Measurements from ENCODE around the gene DDX24. TPM values are rescaled to one million over a fixed set of nuclear protein-coding genes. Genes with fewer than 3 reads are reported as not detected.

Gene DDX24
- 181 TPM for polyA plus RNA-seq (2013, experiment 1 of 2)
- 186 TPM for polyA plus RNA-seq (2013, experiment 2 of 2)

DNA sequence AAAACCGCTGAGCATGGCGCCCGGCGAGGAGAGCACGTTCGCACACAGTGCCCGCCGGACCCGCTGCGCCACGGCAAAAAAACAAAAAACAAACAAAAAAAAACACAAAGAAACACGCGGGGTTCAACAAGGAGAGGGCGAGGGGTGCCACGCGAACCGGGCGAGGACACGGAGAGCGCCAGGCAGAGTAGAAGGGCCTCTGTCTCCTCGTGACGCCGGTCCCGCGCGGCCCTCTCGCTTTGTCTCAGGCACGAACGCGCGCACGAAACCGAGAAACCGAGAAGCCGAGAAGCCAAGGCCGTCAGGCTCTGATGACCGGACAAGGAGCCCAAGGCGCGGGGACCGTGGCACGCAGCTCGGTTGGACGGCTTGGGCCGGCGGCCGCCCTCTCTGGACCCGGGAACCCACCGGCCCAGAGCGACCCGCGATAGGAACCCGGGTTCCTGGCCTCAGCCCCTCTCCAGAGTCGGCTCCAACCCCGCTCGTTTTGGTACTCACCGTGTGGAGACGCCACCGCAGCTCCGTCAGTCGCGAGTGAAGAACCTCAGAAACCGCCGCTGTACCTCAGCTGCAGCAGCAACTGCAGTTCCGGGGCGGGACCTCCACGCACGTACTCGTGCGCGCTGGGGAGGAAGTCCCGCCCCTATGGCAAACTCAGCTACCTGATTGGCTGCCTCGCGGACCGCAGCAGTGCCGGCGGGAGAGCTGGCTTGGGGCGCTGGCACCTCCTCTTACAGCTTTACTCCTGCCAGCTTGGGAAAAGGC lies at the start of gene DDX24, which contains the start of gene IFI27L1:
DDX24 (minus strand) TSS at position 582 of the 765 bp plus-strand sequence. CDS start 1,460 bp downstream, outside the sequence.
IFI27L1 (plus strand) TSS at position 690 of the 765 bp plus-strand sequence. CDS start 15,628 bp downstream, outside the sequence.
- peak within 1 kb of the TSS; percentile 96 for H3K4me2 ChIP-seq (ENCODE audit: low read length)
- peak within 1 kb of the TSS; percentile 95 for H3K9ac ChIP-seq (ENCODE audit: low read length)
- H3K79me2 ChIP-seq (ENCODE audit: control insufficient read depth, insufficient read depth, low read length), result peaks cover 40% of the 10 kb centered on the region
- H3K4ac ChIP-seq (ENCODE audit: low read depth, low read length), result peak within 1 kb of the TSS; percentile 39
- H4K8ac ChIP-seq (ENCODE audit: low read depth, low read length), result no peak within 1 kb of the TSS
- DNase-seq, result peak; percentile 95
- H3K79me1 ChIP-seq (ENCODE audit: low read length), result peaks cover 27% of the 10 kb centered on the region
- WGBS (ENCODE audit: extremely low coverage, insufficient coverage, low lambda C conversion rate), result no CpG with 5 or more reads among the region's 77 CpGs
- H2AK5ac ChIP-seq (ENCODE audit: low read length), result no peak within 1 kb of the TSS
- peaks cover 13% of the 10 kb centered on the region for H3K4me1 ChIP-seq (ENCODE audit: control insufficient read depth, low read depth, low read length)
- peak within 1 kb of the TSS; percentile 11 for H3K27ac ChIP-seq (ENCODE audit: low read depth, low read length)
- peak within 1 kb of the TSS; percentile 1 for H3K18ac ChIP-seq (ENCODE audit: low read length)
- H2BK5ac ChIP-seq (ENCODE audit: low read length), result no peak within 1 kb of the TSS
- H3K27me3 ChIP-seq (ENCODE audit: insufficient read depth, low read length, poor library complexity), result no peaks in the 10 kb centered on the region
- H3K4me3 ChIP-seq (ENCODE audit: low read length), result peak within 1 kb of the TSS; percentile 91
- H2BK120ac ChIP-seq (ENCODE audit: low read depth, low read length), result no peak within 1 kb of the TSS
- H3K56ac ChIP-seq (ENCODE audit: low read length), result peak within 1 kb of the TSS; percentile 96
- peaks cover 6% of the 10 kb centered on the region for H3K36me3 ChIP-seq (ENCODE audit: control insufficient read depth, insufficient read depth, low read length)
- H2BK15ac ChIP-seq (replicated peaks; ENCODE audit: low read depth), result no peak within 1 kb of the TSS
- peak within 1 kb of the TSS; percentile 48 for H3K23ac ChIP-seq (ENCODE audit: low read length)
- no peak within 1 kb of the TSS for H4K5ac ChIP-seq (ENCODE audit: low read length)

DNA sequence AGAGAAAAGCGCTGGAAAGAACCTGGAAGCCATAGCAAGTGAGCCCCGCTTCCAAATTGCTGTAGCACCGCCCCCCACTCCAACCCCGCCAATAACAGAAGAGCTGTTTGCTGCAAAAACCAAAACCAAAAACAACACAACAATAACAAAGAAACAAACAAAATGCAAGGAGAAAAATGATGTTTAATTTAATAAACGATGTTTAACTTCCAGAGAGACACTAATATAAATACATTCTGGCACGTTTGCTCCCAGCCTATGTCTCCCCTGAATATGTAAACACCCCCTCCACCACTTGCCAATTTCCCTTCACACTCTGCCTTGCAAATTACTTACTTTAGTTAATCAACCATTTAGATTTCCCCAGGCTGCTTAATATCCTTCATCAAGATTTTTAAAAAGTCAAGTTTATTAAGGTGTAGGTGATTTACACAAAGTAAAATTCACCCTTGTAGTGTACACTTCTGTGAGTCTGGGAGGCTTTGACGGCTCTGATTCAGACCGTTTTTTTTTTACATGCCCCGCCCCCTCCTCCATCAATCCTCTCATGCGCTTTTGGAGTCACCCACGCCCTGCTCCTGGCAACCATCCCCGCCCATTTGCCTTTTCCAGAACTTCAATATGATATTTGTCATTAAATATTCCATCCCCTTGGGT lies 48.9 kb upstream of the DDX24 start:
- no CpG with 5 or more reads among the region's 12 CpGs for WGBS (ENCODE audit: extremely low coverage, insufficient coverage, low lambda C conversion rate)
- H3K18ac ChIP-seq (ENCODE audit: low read length), result no peak overlapping the region
- no peak overlapping the region for H2BK120ac ChIP-seq (ENCODE audit: low read depth, low read length)
- no peak overlapping the region for H4K8ac ChIP-seq (ENCODE audit: low read depth, low read length)
- H4K5ac ChIP-seq (ENCODE audit: low read length), result no peak overlapping the region
- peak; percentile 61 for DNase-seq
- H2AK5ac ChIP-seq (ENCODE audit: low read length), result no peak overlapping the region
- H3K27me3 ChIP-seq (ENCODE audit: insufficient read depth, low read length, poor library complexity), result no peaks in the 10 kb centered on the region
- H3K23ac ChIP-seq (ENCODE audit: low read length), result no peak overlapping the region
- H2BK15ac ChIP-seq (replicated peaks; ENCODE audit: low read depth), result no peak overlapping the region
- H2BK5ac ChIP-seq (ENCODE audit: low read length), result no peak overlapping the region
- no peak overlapping the region for H3K4ac ChIP-seq (ENCODE audit: low read depth, low read length)
- no peaks in the 10 kb centered on the region for H3K79me1 ChIP-seq (ENCODE audit: low read length)
- H3K4me3 ChIP-seq (ENCODE audit: low read length), result peak overlapping the region; percentile 26
- H3K27ac ChIP-seq (ENCODE audit: low read depth, low read length), result no peak overlapping the region
- no peaks in the 10 kb centered on the region for H3K4me1 ChIP-seq (ENCODE audit: control insufficient read depth, low read depth, low read length)
- peak overlapping the region; percentile 80 for H3K4me2 ChIP-seq (ENCODE audit: low read length)
- H3K79me2 ChIP-seq (ENCODE audit: control insufficient read depth, insufficient read depth, low read length), result no peaks in the 10 kb centered on the region
- peak overlapping the region; percentile 30 for H3K56ac ChIP-seq (ENCODE audit: low read length)
- H3K9ac ChIP-seq (ENCODE audit: low read length), result peak overlapping the region; percentile 48
- H3K36me3 ChIP-seq (ENCODE audit: control insufficient read depth, insufficient read depth, low read length), result no peaks in the 10 kb centered on the region

DNA sequence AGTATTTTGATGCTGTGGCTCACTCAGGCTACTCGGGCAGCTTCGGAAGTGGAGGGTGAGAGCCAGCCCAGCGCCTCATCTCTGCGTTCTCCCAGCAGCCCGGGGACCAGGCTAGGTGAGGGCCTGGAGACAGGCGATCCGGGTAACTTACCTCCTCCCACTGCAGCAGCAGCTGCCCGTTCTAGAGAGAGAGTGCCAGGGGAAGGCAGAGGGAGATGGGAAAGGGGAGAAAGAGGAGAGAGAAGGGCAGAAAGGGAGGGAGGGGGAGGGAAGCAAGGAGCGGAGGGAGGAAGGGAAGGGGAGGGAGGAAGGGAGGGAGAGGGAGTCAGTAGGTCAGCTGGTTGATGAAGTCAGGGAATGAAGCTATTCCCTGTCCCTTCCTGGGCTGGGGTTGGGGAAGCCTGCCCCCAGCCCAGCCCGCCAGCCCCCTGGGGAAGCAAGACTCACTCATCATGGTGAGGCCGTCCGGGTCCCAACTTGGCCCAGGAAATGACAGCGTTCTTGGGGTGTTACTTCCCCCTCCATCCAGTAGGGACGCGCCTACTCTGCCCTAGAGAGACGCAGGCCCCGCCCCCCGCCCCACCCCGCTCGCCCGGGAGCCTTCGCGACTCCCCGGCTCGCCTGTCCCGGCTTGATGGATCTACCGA lies 48.2 kb upstream of the DDX24 start, which contains the start of gene IFI27L2:
IFI27L2 (minus strand) TSS at position 494 of the 647 bp plus-strand sequence; CDS start at position 454, 40 bp downstream.
- Histone ChIP-seq H3K27me3 (ENCODE audit: insufficient read depth, low read length, poor library complexity) (no peaks in the 10 kb centered on the region), H3K4me1 (ENCODE audit: control insufficient read depth, low read depth, low read length) (no peaks in the 10 kb centered on the region), H4K5ac (ENCODE audit: low read length) (no peak within 1 kb of the TSS), H3K56ac (ENCODE audit: low read length) (peak within 1 kb of the TSS; percentile 91), H3K4me2 (ENCODE audit: low read length) (peak within 1 kb of the TSS; percentile 88), H2BK120ac (ENCODE audit: low read depth, low read length) (no peak within 1 kb of the TSS), H2BK15ac (replicated peaks; ENCODE audit: low read depth) (no peak within 1 kb of the TSS), H3K79me2 (ENCODE audit: control insufficient read depth, insufficient read depth, low read length) (no peaks in the 10 kb centered on the region), H2BK5ac (ENCODE audit: low read length) (peak within 1 kb of the TSS; percentile 63), H3K9ac (ENCODE audit: low read length) (peak within 1 kb of the TSS; percentile 79), H4K8ac (ENCODE audit: low read depth, low read length) (no peak within 1 kb of the TSS), H3K23ac (ENCODE audit: low read length) (peak within 1 kb of the TSS; percentile 59), H3K27ac (ENCODE audit: low read depth, low read length) (no peak within 1 kb of the TSS), H3K4me3 (ENCODE audit: low read length) (peak within 1 kb of the TSS; percentile 53), H2AK5ac (ENCODE audit: low read length) (no peak within 1 kb of the TSS), H3K79me1 (ENCODE audit: low read length) (no peaks in the 10 kb centered on the region), H3K36me3 (ENCODE audit: control insufficient read depth, insufficient read depth, low read length) (no peaks in the 10 kb centered on the region), H3K4ac (ENCODE audit: low read depth, low read length) (no peak within 1 kb of the TSS), H3K18ac (ENCODE audit: low read length) (peak within 1 kb of the TSS; percentile 22)
- DNase-seq, result peak; percentile 93
- WGBS (ENCODE audit: extremely low coverage, insufficient coverage, low lambda C conversion rate), result no CpG with 5 or more reads among the region's 27 CpGs

GRCh38 chr14:94128216-94128839 lies 47.3 kb upstream of the DDX24 start:
- Histone ChIP-seq H2BK120ac (ENCODE audit: low read depth, low read length) (no peak overlapping the region), H3K56ac (ENCODE audit: low read length) (peak overlapping the region; percentile 91), H3K79me2 (ENCODE audit: control insufficient read depth, insufficient read depth, low read length) (no peaks in the 10 kb centered on the region), H3K27ac (ENCODE audit: low read depth, low read length) (no peak overlapping the region), H3K23ac (ENCODE audit: low read length) (peak overlapping the region; percentile 59), H3K79me1 (ENCODE audit: low read length) (no peaks in the 10 kb centered on the region), H3K4me1 (ENCODE audit: control insufficient read depth, low read depth, low read length) (no peaks in the 10 kb centered on the region), H3K4me2 (ENCODE audit: low read length) (peak overlapping the region; percentile 88), H3K36me3 (ENCODE audit: control insufficient read depth, insufficient read depth, low read length) (no peaks in the 10 kb centered on the region), H3K4me3 (ENCODE audit: low read length) (no peak overlapping the region), H2BK5ac (ENCODE audit: low read length) (no peak overlapping the region), H4K8ac (ENCODE audit: low read depth, low read length) (no peak overlapping the region), H4K5ac (ENCODE audit: low read length) (no peak overlapping the region), H3K4ac (ENCODE audit: low read depth, low read length) (no peak overlapping the region), H3K18ac (ENCODE audit: low read length) (no peak overlapping the region), H2AK5ac (ENCODE audit: low read length) (no peak overlapping the region), H3K9ac (ENCODE audit: low read length) (peak overlapping the region; percentile 79), H3K27me3 (ENCODE audit: insufficient read depth, low read length, poor library complexity) (no peaks in the 10 kb centered on the region), H2BK15ac (replicated peaks; ENCODE audit: low read depth) (no peak overlapping the region)
- no CpG with 5 or more reads among the region's 14 CpGs for WGBS (ENCODE audit: extremely low coverage, insufficient coverage, low lambda C conversion rate)
- no peak for DNase-seq

GRCh38 chr14:94127330-94127729 lies 46.3 kb upstream of the DDX24 start:
- WGBS (ENCODE audit: extremely low coverage, insufficient coverage, low lambda C conversion rate), result no CpG with 5 or more reads among the region's 6 CpGs
- Histone ChIP-seq H3K18ac (ENCODE audit: low read length) (no peak overlapping the region), H3K4me3 (ENCODE audit: low read length) (no peak overlapping the region), H3K36me3 (ENCODE audit: control insufficient read depth, insufficient read depth, low read length) (no peaks in the 10 kb centered on the region), H3K79me2 (ENCODE audit: control insufficient read depth, insufficient read depth, low read length) (no peaks in the 10 kb centered on the region), H2BK5ac (ENCODE audit: low read length) (no peak overlapping the region), H3K79me1 (ENCODE audit: low read length) (no peaks in the 10 kb centered on the region), H4K8ac (ENCODE audit: low read depth, low read length) (no peak overlapping the region), H3K4me2 (ENCODE audit: low read length) (no peak overlapping the region), H2BK120ac (ENCODE audit: low read depth, low read length) (no peak overlapping the region), H3K23ac (ENCODE audit: low read length) (no peak overlapping the region), H4K5ac (ENCODE audit: low read length) (no peak overlapping the region), H3K27me3 (ENCODE audit: insufficient read depth, low read length, poor library complexity) (no peaks in the 10 kb centered on the region), H3K56ac (ENCODE audit: low read length) (no peak overlapping the region), H3K4me1 (ENCODE audit: control insufficient read depth, low read depth, low read length) (no peaks in the 10 kb centered on the region), H3K9ac (ENCODE audit: low read length) (no peak overlapping the region), H3K27ac (ENCODE audit: low read depth, low read length) (no peak overlapping the region), H2AK5ac (ENCODE audit: low read length) (no peak overlapping the region), H3K4ac (ENCODE audit: low read depth, low read length) (no peak overlapping the region), H2BK15ac (replicated peaks; ENCODE audit: low read depth) (no peak overlapping the region)
- no peak for DNase-seq

Data from mesendoderm (in vitro differentiated cells).